Measurements from ENCODE around the gene SGPP2.

GRCh38 chr2:222606306-222606705 lies 182.0 kb downstream of the SGPP2 start:
- TF ChIP-seq CTCF (IDR thresholded peaks at IDR 0.05; ENCODE audit: insufficient read depth, low read depth, low read length) (no peak), EZH2 (IDR thresholded peaks at IDR 0.05; ENCODE audit: insufficient read depth, low read length) (no peak)

Measured in astrocyte (in vitro differentiated cells and primary cell).